ENCODE data around the gene OBSL1. TPM values are rescaled to one million over a fixed set of nuclear protein-coding genes. Genes with fewer than 3 reads are reported as not detected.

The OBSL1 gene
- polyA plus RNA-seq (2013, experiment 1 of 2), result 40.6 TPM
- polyA plus RNA-seq (2013, experiment 2 of 2), result 41.4 TPM

DNA sequence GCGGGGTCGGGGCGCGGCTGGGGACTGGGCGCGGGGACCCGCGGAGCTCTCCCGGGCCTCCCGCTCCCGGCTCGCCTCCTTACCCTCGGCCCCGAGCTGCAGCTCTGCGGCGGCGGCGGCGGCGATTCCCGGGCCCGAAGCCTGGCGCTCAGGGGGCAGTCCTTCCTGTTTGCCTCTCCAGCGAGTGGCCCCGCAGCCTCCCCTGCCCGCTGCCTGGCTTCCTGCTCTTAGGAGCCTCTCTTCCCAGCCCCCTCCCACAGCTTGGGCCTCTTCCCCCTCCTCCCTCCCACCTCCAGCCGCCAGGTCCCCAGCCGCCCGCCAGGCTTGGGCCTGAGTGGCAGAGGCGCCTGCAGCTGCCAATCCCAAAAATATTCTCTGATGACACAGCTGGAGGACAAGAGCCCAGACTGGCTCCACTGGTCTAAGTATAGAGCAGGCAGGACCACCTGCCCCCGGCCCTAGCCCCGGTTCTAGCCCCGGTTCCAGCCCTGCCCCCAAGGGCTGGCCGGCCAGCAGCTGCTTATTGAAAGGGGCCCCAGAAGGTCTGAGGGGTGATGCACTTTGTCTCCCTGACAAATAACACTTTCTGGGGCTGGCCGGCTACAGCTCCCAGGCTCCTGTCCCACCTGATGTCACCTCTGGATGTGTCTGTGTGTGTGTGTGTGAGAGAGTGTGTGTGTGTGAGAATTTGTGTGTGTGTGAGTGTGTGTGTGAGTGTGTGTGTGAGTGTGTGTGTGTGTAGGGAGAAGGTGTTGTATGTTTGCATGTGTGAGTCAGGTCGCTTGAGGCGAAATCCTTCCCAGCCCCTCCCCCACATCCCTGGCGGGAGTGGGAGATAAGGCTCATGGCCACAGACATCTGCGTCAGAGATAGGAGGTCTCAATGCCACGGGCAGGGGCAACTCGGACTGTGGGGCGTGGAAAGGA lies at the start of gene OBSL1:
OBSL1 (minus strand) TSS at position 229 of the 926 bp plus-strand sequence. CDS start 307 bp downstream, outside the sequence.
- Histone ChIP-seq H4K91ac (ENCODE audit: low read depth, low read length, poor library complexity) (peak within 1 kb of the TSS; percentile 72), H3K36me3 (replicated peaks in 1 of 2; ENCODE audit: control insufficient read depth in 2 of 2, insufficient read depth in 2 of 2, low read length in 2 of 2) (peaks cover 12 to 34% of the 10 kb centered on the region in 2 donors), H3K9me3 (replicated peaks in 1 of 2; ENCODE audit: control insufficient read depth in 2 of 2, insufficient read depth in 1 of 2, low read depth in 1 of 2, low read length in 2 of 2) (no peaks in the 10 kb centered on the region), H3K27me3 (ENCODE audit: control insufficient read depth in 3 of 3, insufficient read depth in 3 of 3, low read depth in 1 of 3, low read length in 3 of 3) (peaks cover 0 to 3% (median 2%) of the 10 kb centered on the region in 3 experiments), H3K23ac (ENCODE audit: low read depth, low read length, poor library complexity) (peak within 1 kb of the TSS; percentile 93), H2BK5ac (ENCODE audit: low read length) (peak within 1 kb of the TSS; percentile 50), H3K79me1 (ENCODE audit: low read depth, low read length) (peaks cover 9% of the 10 kb centered on the region), H3K18ac (ENCODE audit: low read length) (peak within 1 kb of the TSS; percentile 100), H3K4ac (ENCODE audit: low read length) (peak within 1 kb of the TSS; percentile 94), H3K4me2 (ENCODE audit: insufficient read depth, low read length, poor library complexity, severe bottlenecking) (peak within 1 kb of the TSS; percentile 91), H3K14ac (ENCODE audit: low read length) (peak within 1 kb of the TSS; percentile 99), H2AFZ (ENCODE audit: low read length) (peak within 1 kb of the TSS; percentile 98), H2BK120ac (ENCODE audit: low read depth, low read length) (no peak within 1 kb of the TSS), H3K27ac (replicated peaks; ENCODE audit: low read length) (peak within 1 kb of the TSS; percentile 56), H2BK12ac (ENCODE audit: low read length) (peak within 1 kb of the TSS; percentile 82), H3K4me1 (ENCODE audit: control insufficient read depth in 2 of 2, insufficient read depth in 1 of 2, low read depth in 1 of 2, low read length in 2 of 2) (peaks cover 12 to 14% of the 10 kb centered on the region in 2 donors), H2BK15ac (ENCODE audit: low read length) (peak within 1 kb of the TSS; percentile 98), H3K4me3 (ENCODE audit: low read length in 2 of 2) (peak within 1 kb of the TSS; percentile 86 to 94), H4K8ac (ENCODE audit: low read depth, low read length) (peak within 1 kb of the TSS; percentile 82), H3K9ac (ENCODE audit: low read depth, low read length, poor library complexity) (peak within 1 kb of the TSS; percentile 99), H2AK5ac (ENCODE audit: low read depth, low read length) (peak within 1 kb of the TSS; percentile 87)
- no CpG with 5 or more reads among the region's 42 CpGs for WGBS, 2 donors (ENCODE audit: extremely low coverage in 2 of 2, insufficient read length in 2 of 2, insufficient replicate concordance in 1 of 2)
- peak; percentile 73 for DNase-seq (ENCODE audit: low spot score)

DNA sequence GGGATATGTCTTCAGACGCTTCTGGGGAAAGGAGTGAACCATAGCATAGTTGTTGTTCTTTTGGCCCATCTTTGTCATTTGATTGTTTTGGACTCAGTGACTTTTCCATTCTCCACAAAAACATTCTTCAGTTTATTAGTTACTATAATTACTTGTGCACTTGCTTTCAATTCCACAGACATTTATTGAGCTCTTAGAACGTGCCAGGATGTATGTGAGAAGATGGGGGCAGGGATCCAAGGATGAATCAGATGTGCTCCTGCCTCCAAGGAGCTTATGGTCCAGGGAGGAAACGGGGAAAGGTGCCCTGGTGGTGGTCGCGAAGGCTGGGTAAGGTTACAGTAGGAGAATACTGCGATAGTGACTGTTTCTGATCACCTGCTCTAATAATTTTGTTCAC lies 49.2 kb upstream of the OBSL1 start:
- no peak overlapping the region for H2AK5ac ChIP-seq (ENCODE audit: low read depth, low read length)
- no peaks in the 10 kb centered on the region for H3K79me1 ChIP-seq (ENCODE audit: low read depth, low read length)
- peaks cover 0 to 42% (median 0%) of the 10 kb centered on the region in 3 experiments for H3K27me3 ChIP-seq (ENCODE audit: control insufficient read depth in 3 of 3, insufficient read depth in 3 of 3, low read depth in 1 of 3, low read length in 3 of 3)
- no peak overlapping the region for H2AFZ ChIP-seq (ENCODE audit: low read length)
- no peak overlapping the region for H3K4me2 ChIP-seq (ENCODE audit: insufficient read depth, low read length, poor library complexity, severe bottlenecking)
- H3K27ac ChIP-seq (replicated peaks; ENCODE audit: low read length), result no peak overlapping the region
- H3K4me3 ChIP-seq (ENCODE audit: low read length in 2 of 2), result no peak overlapping the region
- no peak overlapping the region for H2BK12ac ChIP-seq (ENCODE audit: low read length)
- H2BK120ac ChIP-seq (ENCODE audit: low read depth, low read length), result no peak overlapping the region
- WGBS, 2 donors (ENCODE audit: extremely low coverage in 2 of 2, insufficient read length in 2 of 2, insufficient replicate concordance in 1 of 2), result no CpG with 5 or more reads among the region's 6 CpGs
- no peak overlapping the region for H4K91ac ChIP-seq (ENCODE audit: low read depth, low read length, poor library complexity)
- no peak overlapping the region for H3K18ac ChIP-seq (ENCODE audit: low read length)
- no peak overlapping the region for H4K8ac ChIP-seq (ENCODE audit: low read depth, low read length)
- H3K9me3 ChIP-seq (replicated peaks in 1 of 2; ENCODE audit: control insufficient read depth in 2 of 2, insufficient read depth in 1 of 2, low read depth in 1 of 2, low read length in 2 of 2), result no peaks in the 10 kb centered on the region
- H3K36me3 ChIP-seq (replicated peaks in 1 of 2; ENCODE audit: control insufficient read depth in 2 of 2, insufficient read depth in 2 of 2, low read length in 2 of 2), result peaks cover 2 to 8% of the 10 kb centered on the region in 2 donors
- H2BK5ac ChIP-seq (ENCODE audit: low read length), result no peak overlapping the region
- H3K23ac ChIP-seq (ENCODE audit: low read depth, low read length, poor library complexity), result no peak overlapping the region
- no peak overlapping the region for H3K9ac ChIP-seq (ENCODE audit: low read depth, low read length, poor library complexity)
- no peak overlapping the region for H2BK15ac ChIP-seq (ENCODE audit: low read length)
- H3K14ac ChIP-seq (ENCODE audit: low read length), result no peak overlapping the region
- H3K4ac ChIP-seq (ENCODE audit: low read length), result no peak overlapping the region
- no peak for DNase-seq (ENCODE audit: low spot score)
- no peaks in the 10 kb centered on the region for H3K4me1 ChIP-seq (ENCODE audit: control insufficient read depth in 2 of 2, insufficient read depth in 1 of 2, low read depth in 1 of 2, low read length in 2 of 2)

- Histone ChIP-seq H2BK12ac (ENCODE audit: low read length) (no peak overlapping the region), H3K9me3 (replicated peaks in 1 of 2; ENCODE audit: control insufficient read depth in 2 of 2, insufficient read depth in 1 of 2, low read depth in 1 of 2, low read length in 2 of 2) (no peaks in the 10 kb centered on the region), H2AK5ac (ENCODE audit: low read depth, low read length) (no peak overlapping the region), H4K8ac (ENCODE audit: low read depth, low read length) (no peak overlapping the region), H3K18ac (ENCODE audit: low read length) (no peak overlapping the region), H2AFZ (ENCODE audit: low read length) (no peak overlapping the region), H3K4me3 (ENCODE audit: low read length in 2 of 2) (no peak overlapping the region), H3K9ac (ENCODE audit: low read depth, low read length, poor library complexity) (no peak overlapping the region), H2BK5ac (ENCODE audit: low read length) (no peak overlapping the region), H3K4me2 (ENCODE audit: insufficient read depth, low read length, poor library complexity, severe bottlenecking) (no peak overlapping the region), H3K27me3 (ENCODE audit: control insufficient read depth in 3 of 3, insufficient read depth in 3 of 3, low read depth in 1 of 3, low read length in 3 of 3) (peaks cover 0 to 29% (median 0%) of the 10 kb centered on the region in 3 experiments), H4K91ac (ENCODE audit: low read depth, low read length, poor library complexity) (no peak overlapping the region), H3K23ac (ENCODE audit: low read depth, low read length, poor library complexity) (no peak overlapping the region), H2BK15ac (ENCODE audit: low read length) (no peak overlapping the region), H3K4me1 (ENCODE audit: control insufficient read depth in 2 of 2, insufficient read depth in 1 of 2, low read depth in 1 of 2, low read length in 2 of 2) (no peaks in the 10 kb centered on the region), H3K79me1 (ENCODE audit: low read depth, low read length) (no peaks in the 10 kb centered on the region), H3K27ac (replicated peaks; ENCODE audit: low read length) (no peak overlapping the region), H3K14ac (ENCODE audit: low read length) (no peak overlapping the region), H3K36me3 (replicated peaks in 1 of 2; ENCODE audit: control insufficient read depth in 2 of 2, insufficient read depth in 2 of 2, low read length in 2 of 2) (peaks cover 2 to 14% of the 10 kb centered on the region in 2 donors), H2BK120ac (ENCODE audit: low read depth, low read length) (no peak overlapping the region), H3K4ac (ENCODE audit: low read length) (no peak overlapping the region)
- no peak for DNase-seq (ENCODE audit: low spot score)
- no CpG with 5 or more reads among the region's 4 CpGs for WGBS, 2 donors (ENCODE audit: extremely low coverage in 2 of 2, insufficient read length in 2 of 2, insufficient replicate concordance in 1 of 2)
Observed at GRCh38 chr2:219619235-219619634, 47.9 kb upstream of the OBSL1 start.

- H2BK120ac ChIP-seq (ENCODE audit: low read depth, low read length), result no peak overlapping the region
- no peak overlapping the region for H4K91ac ChIP-seq (ENCODE audit: low read depth, low read length, poor library complexity)
- no peak overlapping the region for H3K4me2 ChIP-seq (ENCODE audit: insufficient read depth, low read length, poor library complexity, severe bottlenecking)
- no peak overlapping the region for H3K14ac ChIP-seq (ENCODE audit: low read length)
- H2AK5ac ChIP-seq (ENCODE audit: low read depth, low read length), result no peak overlapping the region
- no peak for DNase-seq (ENCODE audit: low spot score)
- H3K27ac ChIP-seq (replicated peaks; ENCODE audit: low read length), result no peak overlapping the region
- peaks cover 0 to 24% (median 0%) of the 10 kb centered on the region in 3 experiments for H3K27me3 ChIP-seq (ENCODE audit: control insufficient read depth in 3 of 3, insufficient read depth in 3 of 3, low read depth in 1 of 3, low read length in 3 of 3)
- H3K9me3 ChIP-seq (replicated peaks in 1 of 2; ENCODE audit: control insufficient read depth in 2 of 2, insufficient read depth in 1 of 2, low read depth in 1 of 2, low read length in 2 of 2), result no peaks in the 10 kb centered on the region
- no peak overlapping the region for H2BK12ac ChIP-seq (ENCODE audit: low read length)
- no peak overlapping the region for H3K18ac ChIP-seq (ENCODE audit: low read length)
- no peaks in the 10 kb centered on the region for H3K79me1 ChIP-seq (ENCODE audit: low read depth, low read length)
- no peak overlapping the region for H4K8ac ChIP-seq (ENCODE audit: low read depth, low read length)
- no peak overlapping the region for H3K4ac ChIP-seq (ENCODE audit: low read length)
- H3K23ac ChIP-seq (ENCODE audit: low read depth, low read length, poor library complexity), result no peak overlapping the region
- WGBS, 2 donors (ENCODE audit: extremely low coverage in 2 of 2, insufficient read length in 2 of 2, insufficient replicate concordance in 1 of 2), result no CpG with 5 or more reads among the region's 3 CpGs
- no peak overlapping the region for H3K4me3 ChIP-seq (ENCODE audit: low read length in 2 of 2)
- H2BK5ac ChIP-seq (ENCODE audit: low read length), result no peak overlapping the region
- no peaks in the 10 kb centered on the region for H3K4me1 ChIP-seq (ENCODE audit: control insufficient read depth in 2 of 2, insufficient read depth in 1 of 2, low read depth in 1 of 2, low read length in 2 of 2)
- H3K36me3 ChIP-seq (replicated peaks in 1 of 2; ENCODE audit: control insufficient read depth in 2 of 2, insufficient read depth in 2 of 2, low read length in 2 of 2), result peaks cover 2 to 17% of the 10 kb centered on the region in 2 donors
- no peak overlapping the region for H2BK15ac ChIP-seq (ENCODE audit: low read length)
- H3K9ac ChIP-seq (ENCODE audit: low read depth, low read length, poor library complexity), result no peak overlapping the region
- H2AFZ ChIP-seq (ENCODE audit: low read length), result no peak overlapping the region
Observed at GRCh38 chr2:219618733-219619122, 47.4 kb upstream of the OBSL1 start.
